GM18861 (cell line): Measurements from ENCODE around the gene TIMELESS.
"Not testable (repeated sequence)": the region's sequence is repeated elsewhere in the genome, so short reads cannot be mapped to it uniquely, and the experiment has no call there.

Experiments
- ATAC-seq: cut with Tn5 transposase; IDR thresholded peaks from one replicate; pipeline ENCODE4 v1.9.1; 2021; ENCODE audit not compliant: unreplicated experiment

Gene TIMELESS, protein sequence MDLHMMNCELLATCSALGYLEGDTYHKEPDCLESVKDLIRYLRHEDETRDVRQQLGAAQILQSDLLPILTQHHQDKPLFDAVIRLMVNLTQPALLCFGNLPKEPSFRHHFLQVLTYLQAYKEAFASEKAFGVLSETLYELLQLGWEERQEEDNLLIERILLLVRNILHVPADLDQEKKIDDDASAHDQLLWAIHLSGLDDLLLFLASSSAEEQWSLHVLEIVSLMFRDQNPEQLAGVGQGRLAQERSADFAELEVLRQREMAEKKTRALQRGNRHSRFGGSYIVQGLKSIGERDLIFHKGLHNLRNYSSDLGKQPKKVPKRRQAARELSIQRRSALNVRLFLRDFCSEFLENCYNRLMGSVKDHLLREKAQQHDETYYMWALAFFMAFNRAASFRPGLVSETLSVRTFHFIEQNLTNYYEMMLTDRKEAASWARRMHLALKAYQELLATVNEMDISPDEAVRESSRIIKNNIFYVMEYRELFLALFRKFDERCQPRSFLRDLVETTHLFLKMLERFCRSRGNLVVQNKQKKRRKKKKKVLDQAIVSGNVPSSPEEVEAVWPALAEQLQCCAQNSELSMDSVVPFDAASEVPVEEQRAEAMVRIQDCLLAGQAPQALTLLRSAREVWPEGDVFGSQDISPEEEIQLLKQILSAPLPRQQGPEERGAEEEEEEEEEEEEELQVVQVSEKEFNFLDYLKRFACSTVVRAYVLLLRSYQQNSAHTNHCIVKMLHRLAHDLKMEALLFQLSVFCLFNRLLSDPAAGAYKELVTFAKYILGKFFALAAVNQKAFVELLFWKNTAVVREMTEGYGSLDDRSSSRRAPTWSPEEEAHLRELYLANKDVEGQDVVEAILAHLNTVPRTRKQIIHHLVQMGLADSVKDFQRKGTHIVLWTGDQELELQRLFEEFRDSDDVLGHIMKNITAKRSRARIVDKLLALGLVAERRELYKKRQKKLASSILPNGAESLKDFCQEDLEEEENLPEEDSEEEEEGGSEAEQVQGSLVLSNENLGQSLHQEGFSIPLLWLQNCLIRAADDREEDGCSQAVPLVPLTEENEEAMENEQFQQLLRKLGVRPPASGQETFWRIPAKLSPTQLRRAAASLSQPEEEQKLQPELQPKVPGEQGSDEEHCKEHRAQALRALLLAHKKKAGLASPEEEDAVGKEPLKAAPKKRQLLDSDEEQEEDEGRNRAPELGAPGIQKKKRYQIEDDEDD

DNA sequence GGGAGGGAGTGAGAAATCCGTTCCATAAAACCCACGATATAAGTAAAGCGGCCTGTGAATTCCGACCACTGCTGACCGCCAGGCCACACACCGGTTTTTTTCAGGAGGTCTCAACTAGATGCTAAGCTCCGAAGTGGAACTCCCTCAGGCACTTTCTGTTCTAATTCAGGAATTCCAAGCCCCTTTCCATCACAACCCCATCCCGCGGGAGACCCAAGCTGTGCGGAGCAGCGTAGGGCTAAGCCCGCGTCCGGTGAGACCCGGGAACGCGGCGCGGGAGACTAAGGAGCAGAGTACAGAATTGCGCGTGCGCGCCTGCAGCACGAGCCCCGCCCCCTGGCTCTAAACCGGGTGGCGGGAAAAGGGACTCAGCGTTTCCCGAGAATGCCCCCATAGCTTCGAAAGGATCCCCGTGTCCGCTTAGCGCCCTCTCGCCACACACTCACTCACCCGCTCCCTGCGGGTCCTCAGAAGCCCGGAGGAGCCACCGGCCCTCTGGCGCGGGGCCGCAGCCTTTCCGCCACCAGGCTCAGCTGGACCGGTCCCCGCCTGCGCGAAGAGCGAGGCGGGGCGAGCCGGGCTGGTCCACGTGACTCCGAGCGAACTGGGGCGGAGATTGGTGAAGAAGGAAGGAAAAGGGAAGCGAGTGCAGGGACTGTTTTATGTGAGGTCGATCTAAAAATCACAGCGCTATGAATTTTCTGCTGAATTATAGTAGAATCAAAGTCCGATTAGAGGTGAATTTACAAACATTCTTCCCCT, at the start of gene TIMELESS:
TSS of gene TIMELESS (minus strand) at position 567 of the 762 bp plus-strand sequence. CDS start 15,256 bp downstream, outside the sequence.
- peak; percentile 84 for ATAC-seq

GRCh38 chr12:56498126-56498902, 49.1 kb upstream of the TIMELESS start:
- not testable (repeated sequence) for ATAC-seq

GRCh38 chr12:56496704-56497103, 47.5 kb upstream of the TIMELESS start:
- not testable (repeated sequence) for ATAC-seq

GRCh38 chr12:56494481-56494880, 45.3 kb upstream of the TIMELESS start:
- not testable (repeated sequence) for ATAC-seq

GRCh38 chr12:56494106-56494415, 44.8 kb upstream of the TIMELESS start:
- ATAC-seq = not testable (repeated sequence)

DNA sequence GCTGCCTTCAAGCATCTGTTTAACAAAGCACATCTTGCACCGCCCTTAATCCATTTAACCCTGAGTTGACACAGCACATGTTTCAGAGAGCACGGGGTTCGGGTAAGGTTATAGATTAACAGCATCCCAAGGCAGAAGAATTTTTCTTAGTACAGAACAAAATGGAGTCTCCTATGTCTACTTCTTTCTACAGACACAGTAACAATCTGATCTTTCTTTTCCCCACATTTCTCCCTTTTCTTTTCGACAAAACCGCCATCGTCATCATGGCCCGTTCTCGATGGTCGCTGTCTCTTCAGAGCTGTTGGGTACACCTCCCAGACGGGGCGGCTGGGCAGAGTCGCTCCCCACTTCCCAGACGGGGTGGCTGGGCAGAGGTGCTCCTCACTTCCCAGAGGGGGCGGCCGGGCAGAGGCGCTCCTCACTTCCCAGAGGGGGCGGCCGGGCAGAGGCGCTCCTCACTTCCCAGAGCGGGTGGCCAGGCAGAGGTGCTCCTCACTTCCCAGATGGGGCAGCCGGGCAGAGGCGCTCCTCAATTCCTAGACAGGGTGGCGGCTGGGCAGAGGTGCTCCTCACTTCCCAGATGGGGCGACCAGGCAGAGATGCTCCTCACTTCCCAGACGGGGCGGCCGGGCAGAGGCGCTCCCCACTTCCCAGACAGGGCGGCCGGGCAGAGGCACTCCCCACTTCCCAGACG, 44.3 kb upstream of the TIMELESS start:
- not testable (repeated sequence) for ATAC-seq

- ATAC-seq = no peak
Observed at GRCh38 chr12:56490360-56490759, 41.1 kb upstream of the TIMELESS start.

DNA sequence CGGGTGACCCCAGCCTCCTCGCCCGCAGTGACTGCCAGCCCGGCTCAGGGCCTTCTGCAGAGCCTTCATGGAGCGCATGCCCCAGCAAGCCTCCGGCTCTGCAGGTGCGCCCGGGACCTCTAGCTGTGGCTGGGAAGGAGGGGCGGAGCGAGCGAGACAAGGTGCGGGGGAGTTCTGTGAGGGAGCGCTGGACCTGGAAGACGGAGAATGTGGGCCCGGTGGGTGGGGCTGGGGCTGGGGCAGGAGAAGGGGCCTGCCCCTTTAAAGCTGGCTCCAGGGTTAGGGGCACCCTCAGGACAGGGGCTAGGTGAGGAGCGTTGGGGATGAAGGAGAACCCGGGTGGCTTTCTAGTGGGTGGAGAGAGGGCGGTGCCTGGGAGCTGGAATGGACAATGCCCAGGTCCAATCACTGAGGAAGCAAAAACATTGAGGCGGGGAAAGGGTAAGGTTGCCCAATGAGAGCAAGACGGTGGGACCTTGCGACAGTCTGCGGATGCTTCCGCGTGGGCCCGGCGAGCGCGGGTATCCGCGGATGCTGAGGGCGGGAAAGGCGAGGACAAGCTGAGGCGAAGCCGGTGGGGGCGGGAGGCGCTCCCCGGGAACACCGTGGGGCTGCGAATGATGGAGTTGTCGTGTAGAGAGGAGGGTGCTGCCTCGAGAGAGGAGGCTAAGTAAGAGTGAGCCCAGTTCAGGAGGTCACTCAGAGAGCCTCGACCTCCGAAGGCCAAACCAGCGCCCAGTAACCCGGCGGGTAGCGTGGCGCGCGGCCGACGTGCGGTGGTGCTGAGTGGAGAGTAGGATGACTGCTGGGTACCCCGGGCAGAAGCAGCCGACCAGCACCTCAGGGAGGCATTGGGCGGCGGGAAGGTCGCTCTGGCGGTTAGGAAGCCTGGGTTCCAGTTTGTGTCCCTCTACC, 39.1 kb upstream of the TIMELESS start, which contains the start of gene GLS2:
TSS of gene GLS2 (minus strand) at position 121 of the 915 bp plus-strand sequence. CDS start at position 78, 43 bp downstream.
- peak; percentile 78 for ATAC-seq

GRCh38 chr12:56487448-56488040, 38.3 kb upstream of the TIMELESS start:
- peak; percentile 8 for ATAC-seq

DNA sequence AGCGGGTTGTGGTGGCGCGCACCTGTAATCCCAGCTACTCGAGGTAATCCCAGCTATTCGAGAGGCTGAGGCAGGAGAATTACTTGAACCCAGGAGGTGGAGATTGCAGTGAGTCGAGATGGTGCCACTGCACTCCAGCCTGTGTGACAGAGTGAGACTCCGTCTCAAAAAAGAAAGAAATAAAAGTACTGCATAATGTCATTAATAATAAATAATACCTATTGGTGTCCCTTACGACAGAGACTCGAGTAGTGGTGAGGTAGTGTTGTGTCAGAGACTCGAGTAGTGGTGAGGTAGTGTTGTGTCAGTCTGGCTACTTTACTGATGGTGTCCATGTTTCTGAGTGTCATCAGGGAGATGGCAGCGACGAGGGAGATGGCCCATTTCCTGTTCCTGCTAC, 37.5 kb upstream of the TIMELESS start:
- ATAC-seq = no peak

GRCh38 chr12:56484566-56484965, 35.3 kb upstream of the TIMELESS start:
- no peak for ATAC-seq

DNA sequence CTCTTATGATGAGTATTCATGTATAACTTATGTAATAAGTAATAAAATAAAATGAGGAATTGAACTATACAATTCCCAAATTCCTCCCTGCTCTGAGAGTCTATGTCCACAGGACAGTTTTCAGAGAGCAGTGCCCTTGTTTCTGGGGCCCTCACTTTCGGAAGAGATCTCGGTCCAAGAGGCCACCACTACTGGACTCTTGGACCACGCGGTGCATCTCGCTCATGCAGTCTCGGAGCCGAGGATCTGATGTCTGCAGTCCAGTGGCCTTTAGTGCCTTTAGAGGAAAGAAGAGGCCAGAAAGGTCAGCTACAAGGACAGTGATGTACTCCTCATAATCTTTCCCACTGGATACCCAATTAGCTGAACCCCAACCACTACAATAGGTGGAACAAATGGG, 30.4 kb upstream of the TIMELESS start:
- no peak for ATAC-seq

DNA sequence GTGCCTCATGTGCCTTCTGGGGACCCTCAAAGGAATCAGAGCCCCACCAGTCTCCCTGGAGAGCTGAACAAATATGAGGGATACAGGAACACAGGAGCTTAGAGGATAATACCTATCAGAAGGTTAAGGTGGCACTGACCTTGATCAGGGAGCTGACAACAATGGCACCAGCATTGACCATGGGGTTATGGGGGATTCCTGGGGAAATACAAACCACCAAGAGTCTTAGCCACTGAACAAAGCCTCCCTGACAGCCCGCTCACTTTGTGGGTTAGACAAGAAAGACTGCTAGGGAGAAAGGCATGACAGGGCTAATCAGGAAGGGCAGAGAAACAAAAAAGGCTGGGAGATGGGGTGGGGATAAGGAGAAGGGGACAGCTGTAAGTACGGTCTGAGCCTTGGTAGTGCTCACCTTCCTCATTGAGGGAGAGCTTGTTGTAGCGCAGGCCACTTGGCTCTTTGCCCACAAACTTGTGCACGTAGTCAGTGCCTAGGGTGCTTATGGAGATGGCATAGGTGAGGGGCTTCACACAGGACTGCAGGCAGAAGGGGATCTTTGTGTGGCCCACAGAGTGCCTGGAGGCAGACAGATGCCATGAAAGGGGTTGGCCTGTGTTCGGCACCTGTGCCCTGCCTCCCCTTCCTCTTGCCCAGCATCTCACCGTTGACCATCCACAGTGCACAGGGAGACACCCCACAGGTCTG, 28.4 kb upstream of the TIMELESS start:
- ATAC-seq = no peak

- no peak for ATAC-seq
Observed at GRCh38 chr12:56476972-56477432, 27.8 kb upstream of the TIMELESS start.

- ATAC-seq = no peak
Observed at GRCh38 chr12:56476143-56476542, 26.9 kb upstream of the TIMELESS start.

DNA sequence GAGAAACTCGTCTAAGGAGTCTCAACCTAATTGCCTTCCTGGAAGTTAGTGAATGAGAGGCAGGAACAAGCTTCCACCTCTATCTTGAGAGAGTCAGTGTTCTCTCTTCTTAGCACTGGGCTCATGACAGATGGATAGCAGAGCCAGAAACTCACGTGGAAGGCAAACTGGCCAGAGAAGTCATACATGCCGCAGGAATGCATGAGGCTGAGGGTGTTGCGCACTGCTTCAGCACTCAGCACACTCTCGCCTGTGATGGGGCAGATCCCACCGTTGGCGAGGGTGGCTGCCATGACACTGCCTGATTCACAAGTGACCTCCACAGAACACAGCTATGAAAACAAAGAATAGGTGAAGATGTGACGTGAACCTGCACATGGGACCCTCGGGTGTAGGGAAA, 25.2 kb upstream of the TIMELESS start:
- no peak for ATAC-seq
